Liver (tissue), 9 donors: ENCODE measurements around the gene ANKRD10. TPM values are rescaled to one million over a fixed set of nuclear protein-coding genes. Genes with fewer than 3 reads are reported as not detected.

Experiments used
- DNase-seq: peaks from one replicate; pipeline ENCODE4 v3.0.0-alpha.2; 2017; ENCODE audit warnings: low spot score
- H3K27ac ChIP-seq, 2 donors: one replicate each; pipeline ENCODE4 v1.7.0; 2013; ENCODE audit warnings: inconsistent platforms in 2 of 2, low read length in 2 of 2, control low read depth in 1 of 2, low read depth in 1 of 2, mild to moderate bottlenecking in 1 of 2
- H3K27me3 ChIP-seq, 4 donors: one replicate each; pipeline versions ENCODE4 v1.6.1 to v1.7.0; 2013; ENCODE audit warnings: low read length in 3 of 4, inconsistent platforms in 1 of 4, mild to moderate bottlenecking in 1 of 4, moderate library complexity in 1 of 4; ENCODE audit not compliant: control insufficient read depth in 4 of 4, insufficient read depth in 4 of 4
- H3K36me3 ChIP-seq, 4 donors: one replicate each; pipeline versions ENCODE4 v1.6.1 to v1.7.0; 2013; ENCODE audit warnings: low read length in 3 of 4, mild to moderate bottlenecking in 3 of 4, low read depth in 1 of 4, moderate library complexity in 1 of 4; ENCODE audit not compliant: control insufficient read depth in 4 of 4, insufficient read depth in 3 of 4
- H3K4me1 ChIP-seq, 4 donors: one replicate each; pipeline versions ENCODE4 v1.6.1 to v1.7.0; 2013; ENCODE audit warnings: low read length in 3 of 4, mild to moderate bottlenecking in 3 of 4, moderate library complexity in 1 of 4; ENCODE audit not compliant: control insufficient read depth in 4 of 4, insufficient read depth in 4 of 4
- H3K4me3 ChIP-seq, 3 donors: one replicate each; pipeline versions ENCODE4 v1.6.1 to v1.7.0; 2013; ENCODE audit warnings: low read length in 3 of 3, control low read depth in 1 of 3, low read depth in 1 of 3, mild to moderate bottlenecking in 1 of 3
- H3K9ac ChIP-seq, 2 donors: one replicate each; pipeline ENCODE4 v1.7.0; 2013; ENCODE audit warnings: low read length in 2 of 2, mild to moderate bottlenecking in 2 of 2, moderate library complexity in 2 of 2, control low read depth in 1 of 2, low read depth in 1 of 2
- H3K9me3 ChIP-seq, 4 donors: one replicate each; pipeline versions ENCODE4 v1.6.1 to v1.7.0; 2013; ENCODE audit warnings: low read length in 3 of 4; ENCODE audit not compliant: control insufficient read depth in 4 of 4
- EGR1 ChIP-seq, 2 donors: IDR thresholded peaks; 2 replicates each; pipeline ENCODE4 v1.6.1; 2016 to 2018; ENCODE audit warnings: antibody characterized with exemption in 2 of 2, low read depth in 2 of 2
- FOXA1 ChIP-seq: IDR thresholded peaks from 2 replicates; pipeline ENCODE4 v1.6.1; 2016; ENCODE audit warnings: antibody characterized with exemption
- FOXA2 ChIP-seq: IDR thresholded peaks from 2 replicates; pipeline ENCODE4 v1.6.1; 2016; ENCODE audit warnings: antibody characterized with exemption
- GABPA ChIP-seq, 2 donors: IDR thresholded peaks in 1 of 2; conservative IDR thresholded peaks in 1 of 2; 2 replicates each; pipeline ENCODE4 v1.6.1; 2016; ENCODE audit warnings: antibody characterized with exemption in 2 of 2, mild to moderate bottlenecking in 1 of 2, moderate library complexity in 1 of 2
- HNF4A ChIP-seq, 2 donors: conservative IDR thresholded peaks; 2 replicates each; pipeline ENCODE4 v1.6.1; 2016; ENCODE audit warnings: antibody characterized with exemption in 2 of 2, mild to moderate bottlenecking in 2 of 2
- HNF4G ChIP-seq: IDR thresholded peaks from 2 replicates; pipeline ENCODE4 v1.6.1; 2016; ENCODE audit warnings: antibody characterized with exemption
- JUND ChIP-seq, 2 donors: IDR thresholded peaks; 2 replicates each; pipeline ENCODE4 v1.6.1; 2016; ENCODE audit warnings: antibody characterized with exemption in 2 of 2
- NR2F2 ChIP-seq: IDR thresholded peaks from 2 replicates; pipeline ENCODE4 v1.6.1; 2016; ENCODE audit warnings: antibody characterized with exemption
- RAD21 ChIP-seq, 2 donors: IDR thresholded peaks; 2 replicates each; pipeline ENCODE4 v1.6.1; 2016; ENCODE audit warnings: antibody characterized with exemption in 2 of 2, mild to moderate bottlenecking in 2 of 2
- RXRA ChIP-seq, 2 donors: IDR thresholded peaks; 2 replicates each; pipeline ENCODE4 v1.6.1; 2017 to 2018; ENCODE audit warnings: antibody characterized with exemption in 2 of 2, mild to moderate bottlenecking in 1 of 2
- SP1 ChIP-seq: IDR thresholded peaks from 2 replicates; pipeline ENCODE4 v1.6.1; 2018; ENCODE audit warnings: antibody characterized with exemption, mild to moderate bottlenecking
- TAF1 ChIP-seq: conservative IDR thresholded peaks from 2 replicates; pipeline ENCODE4 v1.6.1; 2016; ENCODE audit warnings: antibody characterized with exemption, mild to moderate bottlenecking
- YY1 ChIP-seq: IDR thresholded peaks from 2 replicates; pipeline ENCODE4 v1.6.1; 2016; ENCODE audit warnings: antibody characterized with exemption, mild to moderate bottlenecking
- WGBS: extraction: QIAGEN DNeasy Blood & Tissue Kit; methylation state at CpG from one replicate; pipeline ENCODE4 v1.1.7; 2013; 5-methylcytosine and 5-hydroxymethylcytosine counted together
- polyA plus RNA-seq, 2 donors: library from polyadenylated mRNA; stranded (reverse) in 1 of 2; unstranded in 1 of 2; fragments of 200-250 nt in 1 of 2; fragments of >200 nt in 1 of 2; fragmentation: Nextera tagmentation in 1 of 2; extraction: Ambion mirVana in 1 of 2; gene quantifications; one replicate each; pipeline versions ENCODE4 v1.2.1 to v1.2.3, GENCODE V29; 2013 to 2015
- total RNA-seq, 2 donors: library from RNA; depleted of rRNA; stranded (reverse); fragments of >200 nt; gene quantifications; one replicate each; pipeline ENCODE4 v1.2.3, GENCODE V29; 2014
- TF ChIP-seq, protein P1 (sequence below): IDR thresholded peaks from 2 replicates; pipeline ENCODE4 v1.6.1; 2016; ENCODE audit warnings: antibody characterized with exemption
- TF ChIP-seq, protein P2 (sequence below): fragments of 150-350 bp; IDR thresholded peaks from 2 replicates; pipeline ENCODE4 v1.5.1; 2017; ENCODE audit warnings: improper control_type of control experiment, low read depth, low read length; ENCODE audit not compliant: missing input control
- TF ChIP-seq, protein P3 (sequence below): IDR thresholded peaks from 2 replicates; pipeline ENCODE4 v1.6.1; 2016; ENCODE audit warnings: antibody characterized with exemption
- TF ChIP-seq, protein P4 (sequence below): IDR thresholded peaks from 2 replicates; pipeline ENCODE4 v1.6.1; 2016; ENCODE audit warnings: antibody characterized with exemption
- TF ChIP-seq, protein P5 (sequence below): IDR thresholded peaks from 2 replicates; pipeline ENCODE4 v1.6.1; 2016; ENCODE audit warnings: antibody characterized with exemption, mild to moderate bottlenecking
- donor health status: healthy.
- donor health status: healthy.
- donor health status: healthy.
- donor health status: healthy.
- donor health status: healthy.

Gene ANKRD10
- total and polyA plus RNA-seq, 4 donors = 18.8 to 74.1 (median 52.9) TPM

DNA sequence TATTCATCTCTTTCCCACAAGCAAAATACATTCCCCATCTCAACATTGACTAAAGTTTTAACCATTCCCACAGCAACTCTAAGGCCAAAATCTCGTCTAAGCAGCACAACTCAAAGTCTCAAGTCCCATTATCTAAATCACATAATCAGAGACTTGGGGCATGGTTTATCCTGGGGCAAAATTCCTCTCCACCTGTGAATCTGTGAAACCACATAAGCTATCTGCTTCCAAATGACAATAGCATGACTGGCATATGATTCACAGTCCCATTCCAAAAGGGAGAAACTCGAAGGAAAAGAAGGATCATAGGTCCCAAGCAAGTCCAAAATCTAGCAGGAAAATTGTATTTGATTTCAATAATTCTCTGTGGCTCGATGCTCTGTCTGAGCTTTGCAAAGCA, 73.0 kb downstream of the ANKRD10 start:
- H3K27ac ChIP-seq = no peak overlapping the region
- TF ChIP-seq, protein P1, sequence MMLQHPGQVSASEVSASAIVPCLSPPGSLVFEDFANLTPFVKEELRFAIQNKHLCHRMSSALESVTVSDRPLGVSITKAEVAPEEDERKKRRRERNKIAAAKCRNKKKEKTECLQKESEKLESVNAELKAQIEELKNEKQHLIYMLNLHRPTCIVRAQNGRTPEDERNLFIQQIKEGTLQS = no peak
- TF ChIP-seq EGR1 (IDR thresholded peaks at IDR 0.05; ENCODE audit: low read depth in 2 of 2) = no peak
- TF ChIP-seq, protein P2, sequence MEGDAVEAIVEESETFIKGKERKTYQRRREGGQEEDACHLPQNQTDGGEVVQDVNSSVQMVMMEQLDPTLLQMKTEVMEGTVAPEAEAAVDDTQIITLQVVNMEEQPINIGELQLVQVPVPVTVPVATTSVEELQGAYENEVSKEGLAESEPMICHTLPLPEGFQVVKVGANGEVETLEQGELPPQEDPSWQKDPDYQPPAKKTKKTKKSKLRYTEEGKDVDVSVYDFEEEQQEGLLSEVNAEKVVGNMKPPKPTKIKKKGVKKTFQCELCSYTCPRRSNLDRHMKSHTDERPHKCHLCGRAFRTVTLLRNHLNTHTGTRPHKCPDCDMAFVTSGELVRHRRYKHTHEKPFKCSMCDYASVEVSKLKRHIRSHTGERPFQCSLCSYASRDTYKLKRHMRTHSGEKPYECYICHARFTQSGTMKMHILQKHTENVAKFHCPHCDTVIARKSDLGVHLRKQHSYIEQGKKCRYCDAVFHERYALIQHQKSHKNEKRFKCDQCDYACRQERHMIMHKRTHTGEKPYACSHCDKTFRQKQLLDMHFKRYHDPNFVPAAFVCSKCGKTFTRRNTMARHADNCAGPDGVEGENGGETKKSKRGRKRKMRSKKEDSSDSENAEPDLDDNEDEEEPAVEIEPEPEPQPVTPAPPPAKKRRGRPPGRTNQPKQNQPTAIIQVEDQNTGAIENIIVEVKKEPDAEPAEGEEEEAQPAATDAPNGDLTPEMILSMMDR = no peak
- TF ChIP-seq SP1 = no peak
- TF ChIP-seq, protein P3, sequence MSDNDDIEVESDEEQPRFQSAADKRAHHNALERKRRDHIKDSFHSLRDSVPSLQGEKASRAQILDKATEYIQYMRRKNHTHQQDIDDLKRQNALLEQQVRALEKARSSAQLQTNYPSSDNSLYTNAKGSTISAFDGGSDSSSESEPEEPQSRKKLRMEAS = no peak
- no peak for TF ChIP-seq HNF4G
- TF ChIP-seq, protein P4, sequence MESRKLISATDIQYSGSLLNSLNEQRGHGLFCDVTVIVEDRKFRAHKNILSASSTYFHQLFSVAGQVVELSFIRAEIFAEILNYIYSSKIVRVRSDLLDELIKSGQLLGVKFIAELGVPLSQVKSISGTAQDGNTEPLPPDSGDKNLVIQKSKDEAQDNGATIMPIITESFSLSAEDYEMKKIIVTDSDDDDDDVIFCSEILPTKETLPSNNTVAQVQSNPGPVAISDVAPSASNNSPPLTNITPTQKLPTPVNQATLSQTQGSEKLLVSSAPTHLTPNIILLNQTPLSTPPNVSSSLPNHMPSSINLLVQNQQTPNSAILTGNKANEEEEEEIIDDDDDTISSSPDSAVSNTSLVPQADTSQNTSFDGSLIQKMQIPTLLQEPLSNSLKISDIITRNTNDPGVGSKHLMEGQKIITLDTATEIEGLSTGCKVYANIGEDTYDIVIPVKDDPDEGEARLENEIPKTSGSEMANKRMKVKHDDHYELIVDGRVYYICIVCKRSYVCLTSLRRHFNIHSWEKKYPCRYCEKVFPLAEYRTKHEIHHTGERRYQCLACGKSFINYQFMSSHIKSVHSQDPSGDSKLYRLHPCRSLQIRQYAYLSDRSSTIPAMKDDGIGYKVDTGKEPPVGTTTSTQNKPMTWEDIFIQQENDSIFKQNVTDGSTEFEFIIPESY = no peak
- no peak for TF ChIP-seq TAF1
- TF ChIP-seq JUND (IDR thresholded peaks at IDR 0.05) = no peak
- TF ChIP-seq HNF4A (conservative IDR thresholded peaks at IDR 0.05) = no peak
- no peaks in the 10 kb centered on the region for H3K9me3 ChIP-seq
- no peak overlapping the region for H3K4me3 ChIP-seq
- H3K27me3 ChIP-seq = peaks cover 0 to 4% (median 0%) of the 10 kb centered on the region in 4 donors
- no peak overlapping the region for H3K9ac ChIP-seq
- 67% methylated on average over 3 of the region's 3 CpGs for WGBS
- no peaks in the 10 kb centered on the region for H3K4me1 ChIP-seq
- H3K36me3 ChIP-seq = no peaks in the 10 kb centered on the region
- no peak for DNase-seq

DNA sequence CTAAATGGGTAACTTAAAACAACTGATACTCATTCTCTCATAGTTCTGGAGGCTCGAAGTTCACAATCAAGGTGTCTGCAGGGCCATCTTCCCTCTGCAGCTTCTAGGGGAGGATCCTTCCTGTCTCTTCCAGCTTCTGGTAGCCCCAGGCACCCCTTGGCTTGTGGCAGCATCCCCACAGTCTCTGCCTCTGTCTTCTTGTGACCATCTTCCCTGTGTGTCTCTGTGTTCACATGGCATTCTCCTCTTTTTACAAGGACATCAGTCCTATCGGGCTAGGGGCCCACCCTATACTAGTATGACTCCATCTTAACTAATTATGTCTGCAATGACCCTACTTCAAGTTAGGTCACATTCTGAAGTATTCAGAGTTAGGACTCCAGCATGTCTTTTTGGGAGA, 73.5 kb downstream of the ANKRD10 start:
- no peaks in the 10 kb centered on the region for H3K36me3 ChIP-seq
- H3K9ac ChIP-seq = no peak overlapping the region
- no peak overlapping the region for H3K4me3 ChIP-seq
- no peaks in the 10 kb centered on the region for H3K9me3 ChIP-seq
- no peak overlapping the region for H3K27ac ChIP-seq
- no peak for TF ChIP-seq GABPA (IDR thresholded peaks at IDR 0.05 in 1 of 2, conservative IDR thresholded peaks at IDR 0.05 in 1 of 2)
- no peak for TF ChIP-seq EGR1 (IDR thresholded peaks at IDR 0.05; ENCODE audit: low read depth in 2 of 2)
- TF ChIP-seq RXRA (IDR thresholded peaks at IDR 0.05) = no peak
- no peak for TF ChIP-seq HNF4G
- no peak for TF ChIP-seq RAD21 (IDR thresholded peaks at IDR 0.05)
- TF ChIP-seq, protein P5, sequence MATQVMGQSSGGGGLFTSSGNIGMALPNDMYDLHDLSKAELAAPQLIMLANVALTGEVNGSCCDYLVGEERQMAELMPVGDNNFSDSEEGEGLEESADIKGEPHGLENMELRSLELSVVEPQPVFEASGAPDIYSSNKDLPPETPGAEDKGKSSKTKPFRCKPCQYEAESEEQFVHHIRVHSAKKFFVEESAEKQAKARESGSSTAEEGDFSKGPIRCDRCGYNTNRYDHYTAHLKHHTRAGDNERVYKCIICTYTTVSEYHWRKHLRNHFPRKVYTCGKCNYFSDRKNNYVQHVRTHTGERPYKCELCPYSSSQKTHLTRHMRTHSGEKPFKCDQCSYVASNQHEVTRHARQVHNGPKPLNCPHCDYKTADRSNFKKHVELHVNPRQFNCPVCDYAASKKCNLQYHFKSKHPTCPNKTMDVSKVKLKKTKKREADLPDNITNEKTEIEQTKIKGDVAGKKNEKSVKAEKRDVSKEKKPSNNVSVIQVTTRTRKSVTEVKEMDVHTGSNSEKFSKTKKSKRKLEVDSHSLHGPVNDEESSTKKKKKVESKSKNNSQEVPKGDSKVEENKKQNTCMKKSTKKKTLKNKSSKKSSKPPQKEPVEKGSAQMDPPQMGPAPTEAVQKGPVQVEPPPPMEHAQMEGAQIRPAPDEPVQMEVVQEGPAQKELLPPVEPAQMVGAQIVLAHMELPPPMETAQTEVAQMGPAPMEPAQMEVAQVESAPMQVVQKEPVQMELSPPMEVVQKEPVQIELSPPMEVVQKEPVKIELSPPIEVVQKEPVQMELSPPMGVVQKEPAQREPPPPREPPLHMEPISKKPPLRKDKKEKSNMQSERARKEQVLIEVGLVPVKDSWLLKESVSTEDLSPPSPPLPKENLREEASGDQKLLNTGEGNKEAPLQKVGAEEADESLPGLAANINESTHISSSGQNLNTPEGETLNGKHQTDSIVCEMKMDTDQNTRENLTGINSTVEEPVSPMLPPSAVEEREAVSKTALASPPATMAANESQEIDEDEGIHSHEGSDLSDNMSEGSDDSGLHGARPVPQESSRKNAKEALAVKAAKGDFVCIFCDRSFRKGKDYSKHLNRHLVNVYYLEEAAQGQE = no peak
- TF ChIP-seq TAF1 = no peak
- TF ChIP-seq FOXA2 = no peak
- no peak for TF ChIP-seq HNF4A (conservative IDR thresholded peaks at IDR 0.05)
- TF ChIP-seq, protein P3 = no peak
- TF ChIP-seq FOXA1 = no peak
- TF ChIP-seq YY1 = no peak
- TF ChIP-seq, protein P4 = no peak
- no peak for TF ChIP-seq SP1
- TF ChIP-seq NR2F2 = no peak
- TF ChIP-seq JUND (IDR thresholded peaks at IDR 0.05) = no peak
- TF ChIP-seq, protein P1 = no peak
- TF ChIP-seq, protein P2 = no peak
- peaks cover 0 to 4% (median 3%) of the 10 kb centered on the region in 4 donors for H3K4me1 ChIP-seq
- DNase-seq = no peak
- peaks cover 0 to 1% (median 0%) of the 10 kb centered on the region in 4 donors for H3K27me3 ChIP-seq
- WGBS = 85% methylated on average over 2 of the region's 2 CpGs
